KMS-11 (cell line): Measurements from ENCODE around the gene ZNF283.

ENCODE experiments used
- H2AFZ ChIP-seq: fragments of 200-600 bp; sonication (generic); 2 replicates; pipeline ENCODE4 v1.6.1; 2016; ENCODE audit warnings: antibody characterized with exemption, mixed run types, low read depth
- H3K27ac ChIP-seq: fragments of 200-600 bp; sonication (generic); 2 replicates; pipeline ENCODE4 v1.6.1; 2016; ENCODE audit warnings: mild to moderate bottlenecking, mixed run types
- H3K27me3 ChIP-seq: fragments of 200-600 bp; sonication (generic); 2 replicates; pipeline ENCODE4 v1.6.1; 2017; ENCODE audit warnings: mild to moderate bottlenecking, low read depth, mixed run types, moderate library complexity; ENCODE audit not compliant: insufficient read depth
- H3K36me3 ChIP-seq: fragments of 200-600 bp; sonication (generic); 2 replicates; pipeline ENCODE4 v1.6.1; 2017; ENCODE audit warnings: mild to moderate bottlenecking, mixed run types; ENCODE audit not compliant: insufficient read depth
- H3K4me1 ChIP-seq: fragments of 200-600 bp; sonication (generic); 2 replicates; pipeline ENCODE4 v1.6.1; 2016; ENCODE audit warnings: mild to moderate bottlenecking, low read depth, mixed run types; ENCODE audit not compliant: poor library complexity, severe bottlenecking
- H3K4me2 ChIP-seq: fragments of 200-600 bp; sonication (generic); 2 replicates; pipeline ENCODE4 v1.7.0; 2016; ENCODE audit warnings: mild to moderate bottlenecking, mixed run types
- H3K4me3 ChIP-seq: fragments of 200-600 bp; sonication (generic); IDR thresholded peaks from 2 replicates; pipeline ENCODE4 v1.6.1; 2017; ENCODE audit warnings: low read depth, low read length, mixed read lengths; ENCODE audit not compliant: insufficient read depth
- H3K79me2 ChIP-seq: fragments of 200-600 bp; sonication (generic); 2 replicates; pipeline ENCODE4 v1.6.1; 2016; ENCODE audit warnings: low read depth, mixed run types; ENCODE audit not compliant: insufficient read depth
- H3K9ac ChIP-seq: fragments of 200-600 bp; sonication (generic); 2 replicates; pipeline ENCODE4 v1.6.1; 2016; ENCODE audit warnings: mild to moderate bottlenecking, mixed run types
- H4K20me1 ChIP-seq: fragments of 200-600 bp; sonication (generic); 2 replicates; pipeline ENCODE4 v1.6.1; 2016; ENCODE audit warnings: mild to moderate bottlenecking, mixed run types; ENCODE audit not compliant: insufficient read depth
- TF ChIP-seq, protein P1 (sequence below): fragments of 200-600 bp; sonication (generic); conservative IDR thresholded peaks from 2 replicates; pipeline ENCODE4 v1.6.1; 2017; ENCODE audit warnings: low read depth, mild to moderate bottlenecking, antibody characterized with exemption, low read length, moderate library complexity, mixed read lengths

Gene ZNF283

GRCh38 chr19:43839139-43839538 lies 12.0 kb downstream of the ZNF283 start:
- no peak overlapping the region for H3K27ac ChIP-seq
- H3K36me3 ChIP-seq, result no peaks in the 10 kb centered on the region
- no peaks in the 10 kb centered on the region for H3K79me2 ChIP-seq
- TF ChIP-seq, protein P1, sequence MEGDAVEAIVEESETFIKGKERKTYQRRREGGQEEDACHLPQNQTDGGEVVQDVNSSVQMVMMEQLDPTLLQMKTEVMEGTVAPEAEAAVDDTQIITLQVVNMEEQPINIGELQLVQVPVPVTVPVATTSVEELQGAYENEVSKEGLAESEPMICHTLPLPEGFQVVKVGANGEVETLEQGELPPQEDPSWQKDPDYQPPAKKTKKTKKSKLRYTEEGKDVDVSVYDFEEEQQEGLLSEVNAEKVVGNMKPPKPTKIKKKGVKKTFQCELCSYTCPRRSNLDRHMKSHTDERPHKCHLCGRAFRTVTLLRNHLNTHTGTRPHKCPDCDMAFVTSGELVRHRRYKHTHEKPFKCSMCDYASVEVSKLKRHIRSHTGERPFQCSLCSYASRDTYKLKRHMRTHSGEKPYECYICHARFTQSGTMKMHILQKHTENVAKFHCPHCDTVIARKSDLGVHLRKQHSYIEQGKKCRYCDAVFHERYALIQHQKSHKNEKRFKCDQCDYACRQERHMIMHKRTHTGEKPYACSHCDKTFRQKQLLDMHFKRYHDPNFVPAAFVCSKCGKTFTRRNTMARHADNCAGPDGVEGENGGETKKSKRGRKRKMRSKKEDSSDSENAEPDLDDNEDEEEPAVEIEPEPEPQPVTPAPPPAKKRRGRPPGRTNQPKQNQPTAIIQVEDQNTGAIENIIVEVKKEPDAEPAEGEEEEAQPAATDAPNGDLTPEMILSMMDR, result no peak
- no peak overlapping the region for H2AFZ ChIP-seq
- no peak overlapping the region for H3K4me3 ChIP-seq
- H3K4me1 ChIP-seq, result no peaks in the 10 kb centered on the region
- no peaks in the 10 kb centered on the region for H4K20me1 ChIP-seq
- H3K4me2 ChIP-seq, result no peak overlapping the region
- no peak overlapping the region for H3K9ac ChIP-seq
- H3K27me3 ChIP-seq, result no peaks in the 10 kb centered on the region

DNA sequence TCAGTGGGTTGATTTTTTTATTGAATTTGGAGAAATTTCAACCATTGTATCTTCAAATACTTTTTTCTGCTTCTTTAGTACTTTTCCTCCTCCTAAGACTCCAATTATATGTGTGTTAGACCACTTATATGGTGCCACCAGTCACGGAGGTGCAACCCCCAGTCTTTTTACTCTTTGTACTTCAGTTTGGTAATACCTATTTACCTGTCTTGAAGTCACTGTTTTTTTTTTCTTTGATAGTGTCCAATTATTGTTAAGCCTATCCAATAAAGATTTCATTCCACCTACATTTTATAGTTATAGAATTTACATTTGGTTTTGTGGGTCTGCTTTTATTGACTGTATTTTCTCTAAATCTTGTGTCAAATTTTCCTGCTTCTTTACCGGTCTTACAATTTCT lies 14.9 kb downstream of the ZNF283 start:
- Histone ChIP-seq H3K4me2 (no peak overlapping the region), H4K20me1 (no peaks in the 10 kb centered on the region), H3K4me3 (no peak overlapping the region), H3K9ac (no peak overlapping the region), H3K27me3 (no peaks in the 10 kb centered on the region), H3K4me1 (no peaks in the 10 kb centered on the region), H3K27ac (no peak overlapping the region), H2AFZ (no peak overlapping the region), H3K36me3 (no peaks in the 10 kb centered on the region), H3K79me2 (no peaks in the 10 kb centered on the region)
- TF ChIP-seq, protein P1, result no peak

DNA sequence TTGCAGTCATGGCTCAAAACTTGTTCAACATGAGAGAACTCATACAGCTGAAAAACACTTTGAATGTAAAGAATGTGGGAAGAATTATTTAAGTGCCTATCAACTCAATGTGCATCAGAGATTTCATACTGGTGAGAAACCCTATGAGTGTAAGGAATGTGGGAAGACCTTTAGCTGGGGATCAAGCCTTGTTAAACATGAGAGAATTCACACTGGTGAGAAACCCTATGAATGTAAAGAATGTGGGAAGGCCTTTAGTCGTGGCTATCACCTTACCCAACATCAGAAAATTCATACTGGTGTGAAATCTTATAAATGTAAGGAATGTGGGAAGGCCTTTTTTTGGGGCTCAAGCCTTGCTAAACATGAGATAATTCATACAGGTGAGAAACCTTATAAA lies 20.1 kb downstream of the ZNF283 start:
- no peaks in the 10 kb centered on the region for H3K36me3 ChIP-seq
- no peaks in the 10 kb centered on the region for H4K20me1 ChIP-seq
- H3K27ac ChIP-seq, result no peak overlapping the region
- H3K4me2 ChIP-seq, result no peak overlapping the region
- no peak overlapping the region for H3K9ac ChIP-seq
- H3K27me3 ChIP-seq, result no peaks in the 10 kb centered on the region
- no peaks in the 10 kb centered on the region for H3K4me1 ChIP-seq
- H3K4me3 ChIP-seq, result no peak overlapping the region
- no peak overlapping the region for H2AFZ ChIP-seq
- H3K79me2 ChIP-seq, result no peaks in the 10 kb centered on the region
- TF ChIP-seq, protein P1, result no peak

- H3K27me3 ChIP-seq, result no peaks in the 10 kb centered on the region
- no peak overlapping the region for H3K4me2 ChIP-seq
- no peak overlapping the region for H3K4me3 ChIP-seq
- no peak overlapping the region for H2AFZ ChIP-seq
- H3K9ac ChIP-seq, result no peak overlapping the region
- TF ChIP-seq, protein P1, result no peak
- H3K4me1 ChIP-seq, result no peaks in the 10 kb centered on the region
- no peaks in the 10 kb centered on the region for H3K79me2 ChIP-seq
- H4K20me1 ChIP-seq, result no peaks in the 10 kb centered on the region
- no peaks in the 10 kb centered on the region for H3K36me3 ChIP-seq
- H3K27ac ChIP-seq, result no peak overlapping the region
These were observed 20.8 kb downstream of the ZNF283 start for GRCh38 chr19:43847884-43848283.
